Type B pancreatic cell (in vitro differentiated cells): ENCODE measurements around the gene OR6K2. TPM values are rescaled to one million over a fixed set of nuclear protein-coding genes. Genes with fewer than 3 reads are reported as not detected.

Experiments
- DNase-seq: peaks from one replicate; pipeline ENCODE4 v3.0.0; 2021; ENCODE audit warnings: mixed read lengths; ENCODE audit not compliant: unreplicated experiment; ENCODE audit errors: extremely low spot score
- H3K27ac Mint-ChIP-seq: 2 replicates; pipeline ENCODE4 v1.8.0; 2021; ENCODE audit warnings: mild to moderate bottlenecking, mixed read lengths
- H3K27me3 Mint-ChIP-seq: 2 replicates; pipeline ENCODE4 v1.8.0; 2021; ENCODE audit warnings: mixed read lengths
- H3K36me3 Mint-ChIP-seq: 2 replicates; pipeline ENCODE4 v1.8.0; 2021; ENCODE audit warnings: mixed read lengths
- H3K4me1 Mint-ChIP-seq: one replicate; pipeline ENCODE4 v1.8.0; 2021; ENCODE audit warnings: mixed read lengths; ENCODE audit not compliant: unreplicated experiment
- H3K4me3 Mint-ChIP-seq: 2 replicates; pipeline ENCODE4 v1.8.0; 2021; ENCODE audit warnings: mild to moderate bottlenecking, mixed read lengths
- H3K9me3 Mint-ChIP-seq: 2 replicates; pipeline ENCODE4 v1.8.0; 2021; ENCODE audit warnings: mixed read lengths
- total RNA-seq: library from RNA; stranded (reverse); gene quantifications from 2 replicates; pipeline ENCODE4 v1.2.1, GENCODE V29; 2021; ENCODE audit warnings: low replicate concordance
- TF ChIP-seq, protein P1 (sequence below): fragments of 200-600 bp; sonication (generic); conservative IDR thresholded peaks from 2 replicates; pipeline ENCODE4 v1.5.0; 2021; ENCODE audit warnings: antibody characterized with exemption, mild to moderate bottlenecking

OR6K2 gene
- total RNA-seq, 1 donor from 2014 or later = not detected

DNA sequence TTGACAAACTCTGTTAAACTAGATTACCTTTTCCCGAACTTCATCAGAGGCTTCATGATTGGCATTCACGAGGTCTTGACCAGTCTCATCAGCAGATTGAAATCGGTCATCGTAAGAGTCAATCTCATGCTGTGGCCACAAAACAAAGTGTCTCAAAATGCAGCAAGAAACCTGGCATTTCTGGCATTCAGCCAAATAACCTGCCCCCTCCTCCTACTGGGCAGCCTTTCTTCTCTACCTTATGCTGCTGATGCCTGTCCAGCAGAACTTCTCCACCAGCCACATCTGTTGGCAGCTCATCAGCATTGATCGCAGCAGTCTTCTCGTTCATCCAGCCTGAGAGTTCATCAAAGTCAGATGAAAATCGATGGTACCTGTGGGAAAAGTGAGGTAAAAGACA is 26.1 kb downstream of the OR6K2 start:
- TF ChIP-seq, protein P1, sequence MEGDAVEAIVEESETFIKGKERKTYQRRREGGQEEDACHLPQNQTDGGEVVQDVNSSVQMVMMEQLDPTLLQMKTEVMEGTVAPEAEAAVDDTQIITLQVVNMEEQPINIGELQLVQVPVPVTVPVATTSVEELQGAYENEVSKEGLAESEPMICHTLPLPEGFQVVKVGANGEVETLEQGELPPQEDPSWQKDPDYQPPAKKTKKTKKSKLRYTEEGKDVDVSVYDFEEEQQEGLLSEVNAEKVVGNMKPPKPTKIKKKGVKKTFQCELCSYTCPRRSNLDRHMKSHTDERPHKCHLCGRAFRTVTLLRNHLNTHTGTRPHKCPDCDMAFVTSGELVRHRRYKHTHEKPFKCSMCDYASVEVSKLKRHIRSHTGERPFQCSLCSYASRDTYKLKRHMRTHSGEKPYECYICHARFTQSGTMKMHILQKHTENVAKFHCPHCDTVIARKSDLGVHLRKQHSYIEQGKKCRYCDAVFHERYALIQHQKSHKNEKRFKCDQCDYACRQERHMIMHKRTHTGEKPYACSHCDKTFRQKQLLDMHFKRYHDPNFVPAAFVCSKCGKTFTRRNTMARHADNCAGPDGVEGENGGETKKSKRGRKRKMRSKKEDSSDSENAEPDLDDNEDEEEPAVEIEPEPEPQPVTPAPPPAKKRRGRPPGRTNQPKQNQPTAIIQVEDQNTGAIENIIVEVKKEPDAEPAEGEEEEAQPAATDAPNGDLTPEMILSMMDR = no peak
- no peak for DNase-seq
- Mint-ChIP-seq H3K27ac (no peak overlapping the region), H3K9me3 (no peaks in the 10 kb centered on the region), H3K27me3 (no peaks in the 10 kb centered on the region), H3K4me1 (no peaks in the 10 kb centered on the region), H3K36me3 (no peaks in the 10 kb centered on the region), H3K4me3 (no peak overlapping the region)

DNA sequence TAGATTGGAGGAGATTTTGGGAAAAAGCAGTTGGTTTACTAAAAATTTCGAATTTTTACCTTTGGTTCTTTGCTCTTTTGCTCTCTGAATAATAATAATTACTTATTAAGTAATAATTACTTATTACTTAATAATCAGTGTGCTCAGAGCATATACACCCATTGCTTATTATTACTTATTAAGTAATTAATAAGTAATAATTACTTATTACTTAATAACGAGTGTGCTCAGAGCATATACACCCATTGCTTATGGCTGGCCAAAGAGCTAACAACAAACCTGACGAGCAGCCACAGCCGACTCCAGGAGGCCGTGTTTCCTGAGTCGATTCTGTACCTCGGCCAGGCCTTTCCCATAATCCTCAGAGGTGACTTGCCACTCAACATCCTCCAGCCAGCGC is 34.4 kb downstream of the OR6K2 start:
- H3K27me3 Mint-ChIP-seq = peaks cover 5% of the 10 kb centered on the region
- DNase-seq = no peak
- H3K9me3 Mint-ChIP-seq = no peaks in the 10 kb centered on the region
- TF ChIP-seq, protein P1 = no peak
- no peaks in the 10 kb centered on the region for H3K36me3 Mint-ChIP-seq
- H3K27ac Mint-ChIP-seq = no peak overlapping the region
- H3K4me3 Mint-ChIP-seq = no peak overlapping the region
- no peaks in the 10 kb centered on the region for H3K4me1 Mint-ChIP-seq

DNA sequence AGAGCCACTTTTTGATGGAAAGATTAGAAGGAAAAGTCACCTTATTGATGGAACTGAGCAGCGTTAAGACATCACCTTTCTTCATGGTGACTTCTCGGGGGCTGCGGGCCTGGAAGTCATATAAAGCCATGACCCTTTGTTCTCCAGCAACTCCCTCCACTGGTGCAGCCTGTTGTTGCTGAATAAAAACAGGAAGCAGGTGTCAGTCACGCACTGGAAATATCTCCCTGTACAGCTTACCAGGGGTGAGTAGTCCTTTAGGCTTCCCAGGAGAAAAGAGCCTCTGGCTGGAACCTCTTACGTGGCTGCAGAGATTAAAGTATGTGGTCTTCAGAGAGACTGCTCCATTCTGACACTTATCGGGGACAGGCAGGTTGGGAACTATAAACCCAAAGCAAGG is 45.9 kb downstream of the OR6K2 start:
- no peak for DNase-seq
- H3K27me3 Mint-ChIP-seq = no peaks in the 10 kb centered on the region
- H3K27ac Mint-ChIP-seq = no peak overlapping the region
- H3K4me3 Mint-ChIP-seq = no peak overlapping the region
- TF ChIP-seq, protein P1 = no peak
- H3K36me3 Mint-ChIP-seq = no peaks in the 10 kb centered on the region
- H3K9me3 Mint-ChIP-seq = no peaks in the 10 kb centered on the region
- H3K4me1 Mint-ChIP-seq = no peaks in the 10 kb centered on the region

DNA sequence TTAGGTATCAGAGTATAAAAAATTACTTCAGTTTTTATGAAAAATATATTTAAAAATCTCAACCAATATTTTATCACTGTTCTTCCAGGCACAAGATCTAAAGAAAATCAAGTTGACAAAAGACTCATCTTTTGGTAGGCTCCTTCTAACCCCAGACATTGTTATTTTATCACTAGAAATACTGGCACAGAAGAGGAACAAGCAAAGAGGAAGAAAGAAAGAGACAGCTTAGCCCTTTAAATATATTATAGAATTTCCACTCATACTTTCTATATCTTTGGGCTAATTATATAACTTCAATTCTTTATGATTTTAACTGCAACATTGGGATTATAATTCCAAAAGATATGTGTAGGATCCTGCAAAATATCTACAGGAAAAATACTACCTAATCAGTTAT is 46.4 kb downstream of the OR6K2 start:
- DNase-seq = no peak
- H3K4me1 Mint-ChIP-seq = no peaks in the 10 kb centered on the region

DNA sequence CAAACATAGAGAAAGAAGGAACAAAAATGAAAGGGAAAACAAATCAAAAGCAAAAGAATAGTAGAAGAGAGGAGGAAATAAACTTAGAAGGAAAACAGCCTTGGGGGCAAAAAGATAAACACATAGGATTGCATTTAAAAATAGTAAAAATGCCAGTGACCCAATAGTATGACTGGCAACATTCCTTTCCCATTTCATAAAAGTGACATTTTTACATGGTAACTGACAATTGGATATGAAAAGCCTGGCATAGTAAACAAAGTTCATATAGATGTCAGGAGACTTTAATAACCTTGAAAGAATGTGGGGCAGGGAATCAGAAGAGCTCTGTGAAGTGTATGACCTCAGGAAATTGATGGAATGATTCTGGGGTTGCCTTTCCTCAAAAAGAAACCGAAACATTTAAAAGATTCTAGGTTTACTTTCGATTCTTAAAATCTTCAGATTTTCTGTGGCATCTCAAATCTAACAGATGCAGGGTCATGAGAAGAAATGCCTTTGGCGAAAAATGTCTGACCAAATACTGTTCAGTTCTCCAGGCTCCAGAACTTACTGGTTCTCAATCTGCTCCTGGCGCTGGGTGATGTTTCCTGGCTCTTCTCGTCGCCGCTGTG is 47.6 kb downstream of the OR6K2 start:
- H3K4me3 Mint-ChIP-seq = no peak overlapping the region
- no peaks in the 10 kb centered on the region for H3K4me1 Mint-ChIP-seq
- TF ChIP-seq, protein P1 = no peak
- H3K27ac Mint-ChIP-seq = no peak overlapping the region
- no peaks in the 10 kb centered on the region for H3K9me3 Mint-ChIP-seq
- DNase-seq = no peak
- H3K27me3 Mint-ChIP-seq = no peaks in the 10 kb centered on the region
- H3K36me3 Mint-ChIP-seq = no peaks in the 10 kb centered on the region

More for the DNA sequence above, 46.4 kb downstream of the OR6K2 start:
- TF ChIP-seq, protein P1 = no peak
- no peak overlapping the region for H3K27ac Mint-ChIP-seq
- H3K27me3 Mint-ChIP-seq = no peaks in the 10 kb centered on the region
- no peaks in the 10 kb centered on the region for H3K9me3 Mint-ChIP-seq
- no peaks in the 10 kb centered on the region for H3K36me3 Mint-ChIP-seq
- no peak overlapping the region for H3K4me3 Mint-ChIP-seq

Other genes starting within 250 kb of the OR6K2 start
- not detected in 2 replicates for gene OR10K1, start 238.8 kb downstream of the OR6K2 start, total RNA-seq
- gene OR10R2, start 228.4 kb downstream of the OR6K2 start, total RNA-seq = not detected in 2 replicates
- gene OR6Y1, start 146.2 kb downstream of the OR6K2 start, total RNA-seq = not detected in 2 replicates
- gene OR6P1, start 130.1 kb downstream of the OR6K2 start, total RNA-seq = not detected in 2 replicates
- gene OR10X1, start 120.8 kb downstream of the OR6K2 start, total RNA-seq = not detected in 2 replicates
- gene OR10Z1, start 95.4 kb downstream of the OR6K2 start, total RNA-seq = not detected in 2 replicates
- 0.21 and 0.68 TPM in 2 replicates for gene SPTA1, start 13.9 kb downstream of the OR6K2 start, total RNA-seq
- gene OR6K3, start 20.1 kb upstream of the OR6K2 start, total RNA-seq = not detected in 2 replicates
- gene OR6K6, start 54.1 kb upstream of the OR6K2 start, total RNA-seq = not detected in 2 replicates
- gene OR6N1, start 71.5 kb upstream of the OR6K2 start, total RNA-seq = not detected in 2 replicates
- gene OR6N2, start 80.6 kb upstream of the OR6K2 start, total RNA-seq = not detected in 2 replicates
- gene MNDA, start 130.7 kb upstream of the OR6K2 start, total RNA-seq = not detected in 2 replicates
- gene PYHIN1, start 230.9 kb upstream of the OR6K2 start, total RNA-seq = 1.0 and 2.9 TPM in 2 replicates